Kidney epithelial cell (primary cell): ENCODE data around the gene KLF7. TPM values are rescaled to one million over a fixed set of nuclear protein-coding genes. Genes with fewer than 3 reads are reported as not detected.

Source experiments
- DNase-seq: peaks from one replicate; pipeline ENCODE4 v3.0.0-alpha.2; 2010; ENCODE audit warnings: low read depth
- H3K27me3 ChIP-seq: 2 replicates; pipeline ENCODE4 v1.6.0; 2011; ENCODE audit warnings: low read length; ENCODE audit not compliant: control insufficient read depth, insufficient read depth
- H3K36me3 ChIP-seq: 2 replicates; pipeline ENCODE4 v1.5.1; 2011; ENCODE audit warnings: low read length; ENCODE audit not compliant: control insufficient read depth, insufficient read depth
- H3K4me3 ChIP-seq: 2 replicates; pipeline ENCODE4 v1.5.1; 2011; ENCODE audit warnings: low read depth, mild to moderate bottlenecking, control low read depth, low read length
- CTCF ChIP-seq: IDR thresholded peaks from 2 replicates; pipeline ENCODE4 v1.5.1; 2011; ENCODE audit warnings: mild to moderate bottlenecking, moderate library complexity, low read length, control low read depth, inconsistent platforms; ENCODE audit not compliant: insufficient read depth, poor library complexity, severe bottlenecking
- total RNA-seq: library from RNA; depleted of rRNA; stranded (reverse); fragments of >200 nt; gene quantifications from 2 replicates; pipeline ENCODE4 v1.2.3, GENCODE V29; 2015

KLF7 gene
- total RNA-seq, 1 donor from 2014 or later: 58.7 TPM

- no peak for TF ChIP-seq CTCF
- Histone ChIP-seq H3K27me3 (no peaks in the 10 kb centered on the region), H3K4me3 (no peak overlapping the region), H3K36me3 (no peaks in the 10 kb centered on the region)
- DNase-seq: no peak
Measured at GRCh38 chr2:207092818-207093217, 72.9 kb downstream of the KLF7 start.

DNA sequence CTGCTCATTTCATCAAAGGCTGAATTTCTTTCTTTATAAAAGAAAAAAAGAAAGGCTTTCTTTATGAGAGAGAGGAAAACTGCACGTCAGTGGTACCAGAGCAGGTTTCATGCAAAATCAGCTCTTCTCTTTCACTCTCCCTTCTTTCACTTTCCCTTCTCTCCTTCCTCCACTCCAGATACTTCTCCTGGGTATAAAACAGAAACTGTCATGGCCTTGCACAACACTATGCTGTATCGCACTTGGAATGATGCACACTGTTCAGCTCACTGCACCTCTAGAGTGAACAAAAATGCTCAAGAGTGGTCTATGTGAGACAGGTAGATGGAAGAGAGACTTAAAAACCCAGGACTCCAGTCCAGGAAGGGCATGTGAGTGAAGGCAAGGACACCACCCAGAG, 73.8 kb downstream of the KLF7 start:
- Histone ChIP-seq H3K4me3 (no peak overlapping the region), H3K27me3 (no peaks in the 10 kb centered on the region)
- TF ChIP-seq CTCF: no peak

GRCh38 chr2:207091176-207091575, 74.6 kb downstream of the KLF7 start:
- no peak overlapping the region for H3K4me3 ChIP-seq
- no peaks in the 10 kb centered on the region for H3K36me3 ChIP-seq
- no peak for DNase-seq
- no peaks in the 10 kb centered on the region for H3K27me3 ChIP-seq
- no peak for TF ChIP-seq CTCF

More for the DNA sequence above, 73.8 kb downstream of the KLF7 start:
- no peaks in the 10 kb centered on the region for H3K36me3 ChIP-seq
- DNase-seq: no peak

DNA sequence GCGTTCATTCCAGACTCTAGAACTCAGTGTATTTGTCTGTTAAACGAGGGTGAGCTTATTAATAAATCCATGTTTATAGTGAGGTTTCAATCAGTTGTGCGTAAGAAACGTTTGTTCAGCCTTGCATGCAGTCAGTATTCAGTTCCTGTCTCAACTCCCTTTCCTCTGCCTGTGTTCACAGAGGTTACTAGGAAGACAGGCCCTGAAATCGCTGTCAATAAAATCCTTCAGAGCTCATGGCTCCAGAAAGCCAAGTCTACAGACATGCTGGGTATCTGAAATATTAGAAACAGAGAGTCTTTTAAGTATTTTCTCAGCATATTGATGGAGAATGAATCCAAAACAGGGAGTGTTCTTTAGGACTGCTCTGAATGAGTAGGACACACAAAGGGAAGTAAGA, 75.4 kb downstream of the KLF7 start:
- no peak for DNase-seq
- H3K36me3 ChIP-seq: no peaks in the 10 kb centered on the region
- no peak overlapping the region for H3K4me3 ChIP-seq
- no peaks in the 10 kb centered on the region for H3K27me3 ChIP-seq
- TF ChIP-seq CTCF: no peak

- Histone ChIP-seq H3K27me3 (no peaks in the 10 kb centered on the region), H3K36me3 (no peaks in the 10 kb centered on the region), H3K4me3 (no peak overlapping the region)
- no peak for TF ChIP-seq CTCF
- no peak for DNase-seq
Measured at GRCh38 chr2:207088839-207089238, 76.9 kb downstream of the KLF7 start.

DNA sequence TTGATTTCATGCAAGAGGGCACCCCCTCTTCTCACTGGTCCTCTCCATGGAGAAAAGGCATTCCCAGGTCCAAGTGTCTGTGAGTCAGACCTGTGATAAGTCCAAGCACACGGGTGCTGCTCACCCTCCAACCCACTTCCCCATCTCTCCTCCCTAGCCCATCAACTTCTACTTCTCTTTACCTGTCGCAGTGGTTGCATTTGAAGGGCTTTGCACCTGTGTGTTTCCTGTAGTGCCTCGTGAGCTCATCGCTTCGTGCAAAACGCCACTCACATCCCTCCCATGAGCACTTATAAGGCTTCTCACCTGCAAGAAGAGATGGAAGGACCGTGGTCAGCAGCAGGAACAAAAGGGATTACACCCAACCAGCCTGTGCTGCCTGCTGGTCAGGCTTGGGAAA, 77.5 kb downstream of the KLF7 start:
- no peaks in the 10 kb centered on the region for H3K36me3 ChIP-seq

More for the DNA sequence above, 77.5 kb downstream of the KLF7 start:
- no peak for DNase-seq
- no peaks in the 10 kb centered on the region for H3K27me3 ChIP-seq
- H3K4me3 ChIP-seq: no peak overlapping the region
- TF ChIP-seq CTCF: no peak
